SK-N-MC (cell line): ENCODE data around the gene ZSCAN18.

Source experiments
- DNase-seq: peaks from one replicate; pipeline ENCODE4 v3.0.0-alpha.2; 2011; ENCODE audit warnings: low read depth, low spot score
- H3K27ac ChIP-seq: fragments of 200-600 bp; sonication (generic); 2 replicates; pipeline ENCODE4 v1.5.1; 2016; ENCODE audit warnings: mixed run types
- H3K36me3 ChIP-seq: fragments of 200-600 bp; sonication (generic); 2 replicates; pipeline ENCODE4 v1.6.1; 2017; ENCODE audit warnings: antibody characterized with exemption, low read length, mixed read lengths; ENCODE audit not compliant: insufficient read depth
- H3K4me3 ChIP-seq: fragments of 200-600 bp; sonication (generic); 2 replicates; pipeline ENCODE4 v1.5.1; 2016
- H3K9ac ChIP-seq: fragments of 200-600 bp; sonication (generic); 2 replicates; pipeline ENCODE4 v1.8.0; 2017; ENCODE audit warnings: mixed run types, mixed read lengths; ENCODE audit not compliant: insufficient read length
- H3K9me3 ChIP-seq: fragments of 200-600 bp; sonication (generic); 2 replicates; pipeline ENCODE4 v1.6.1; 2017; ENCODE audit warnings: low read depth, mild to moderate bottlenecking, antibody characterized with exemption, low read length, moderate library complexity, mixed read lengths
- EZH2 ChIP-seq: fragments of 200-600 bp; sonication (generic); IDR thresholded peaks from one replicate; pipeline ENCODE4 v1.6.1; 2017; ENCODE audit warnings: antibody characterized with exemption
- FOXP2 ChIP-seq: optimal IDR thresholded peaks from 2 replicates; pipeline ENCODE3; 2011; ENCODE audit warnings: mild to moderate bottlenecking, moderate library complexity; ENCODE audit not compliant: insufficient read depth; ENCODE audit errors: extremely low read length, control extremely low read depth
- POLR2AphosphoS5 ChIP-seq: IDR thresholded peaks from 2 replicates; pipeline ENCODE4 v1.6.1; 2012; ENCODE audit warnings: mild to moderate bottlenecking, low read depth, low read length, borderline replicate concordance

Gene ZSCAN18

DNA sequence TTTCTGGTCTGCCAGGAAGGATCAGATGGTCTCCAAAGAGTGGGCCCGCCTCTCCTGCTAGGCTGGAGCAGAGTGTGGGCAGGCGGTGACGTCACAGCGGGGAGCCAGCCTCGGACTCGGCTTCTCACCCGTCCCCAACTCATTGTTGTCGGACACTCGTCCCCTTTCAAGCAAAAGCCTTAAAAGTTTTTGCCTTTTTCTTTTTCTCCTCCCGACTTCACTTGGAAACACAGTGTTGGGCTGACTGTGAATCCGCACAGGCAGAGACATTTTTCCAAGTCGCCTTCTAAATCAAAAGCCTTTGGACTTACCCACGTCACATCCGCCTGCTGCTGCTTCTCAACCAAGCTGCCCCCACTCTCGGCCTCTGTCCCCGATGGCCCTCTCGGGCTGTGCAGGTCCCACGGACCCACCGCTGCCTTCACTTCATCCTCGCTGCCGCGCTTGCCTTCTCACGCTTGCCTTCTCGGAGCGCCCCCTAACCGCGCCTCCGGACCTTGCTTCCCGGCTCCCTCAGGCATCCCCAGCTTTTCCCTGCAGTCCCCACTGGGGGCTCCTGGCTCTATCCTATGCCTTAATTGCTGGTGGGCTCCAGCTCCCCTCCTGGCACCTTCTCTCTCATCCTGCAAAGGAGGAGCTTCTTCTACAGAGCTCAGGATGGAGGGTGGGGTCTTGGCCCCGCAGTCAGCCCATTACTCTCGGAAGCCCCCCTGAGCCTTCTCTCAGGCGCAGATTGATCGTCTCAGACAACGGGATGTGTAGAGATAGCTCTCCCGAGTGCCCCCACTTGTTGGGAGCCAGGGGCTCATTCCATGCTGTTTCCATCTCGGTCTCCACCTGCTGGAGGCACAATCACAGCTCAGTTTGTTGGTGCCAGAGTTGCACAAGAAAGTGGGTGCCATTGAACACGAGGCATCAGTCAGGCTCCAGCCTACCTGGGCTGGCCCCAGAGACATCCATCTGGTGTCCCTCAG, 42.8 kb downstream of the ZSCAN18 start:
- TF ChIP-seq EZH2 (no peak), FOXP2 (no peak), POLR2AphosphoS5 (no peak)
- H3K4me3 ChIP-seq: no peak overlapping the region
- H3K9me3 ChIP-seq: no peaks in the 10 kb centered on the region
- H3K27ac ChIP-seq: no peak overlapping the region
- H3K9ac ChIP-seq: no peak overlapping the region
- H3K36me3 ChIP-seq: no peaks in the 10 kb centered on the region
- no peak for DNase-seq

- no peak for TF ChIP-seq EZH2
- TF ChIP-seq FOXP2: no peak
- TF ChIP-seq POLR2AphosphoS5: no peak
- no peak overlapping the region for H3K27ac ChIP-seq
- H3K9ac ChIP-seq: no peak overlapping the region
- H3K9me3 ChIP-seq: no peaks in the 10 kb centered on the region
- DNase-seq: no peak
- H3K36me3 ChIP-seq: no peaks in the 10 kb centered on the region
- no peak overlapping the region for H3K4me3 ChIP-seq
Observed at GRCh38 chr19:58053480-58054156, 44.4 kb downstream of the ZSCAN18 start.

DNA sequence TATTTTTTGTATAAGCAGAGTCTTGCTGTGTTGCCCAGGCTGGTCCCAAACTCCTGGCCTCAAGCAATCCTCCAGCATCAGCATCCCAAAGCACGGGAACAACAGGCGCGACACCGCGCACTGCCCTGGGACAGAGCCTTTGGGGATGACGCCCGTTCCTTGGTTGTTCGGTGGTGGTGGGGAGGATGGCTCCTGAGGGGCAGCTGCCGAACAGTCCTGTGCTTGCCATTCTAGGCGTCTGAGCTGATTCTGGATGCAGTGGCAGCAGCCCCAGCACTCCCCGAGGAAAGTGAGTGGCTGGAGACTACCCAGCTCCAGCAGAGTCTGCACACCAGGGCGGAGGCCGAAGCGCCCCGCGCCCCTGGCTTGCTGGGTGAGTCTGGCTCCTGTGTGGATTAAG, 45.8 kb downstream of the ZSCAN18 start:
- no peak for DNase-seq
- Histone ChIP-seq H3K9me3 (no peaks in the 10 kb centered on the region), H3K9ac (no peak overlapping the region), H3K27ac (no peak overlapping the region), H3K36me3 (no peaks in the 10 kb centered on the region), H3K4me3 (no peak overlapping the region)
- TF ChIP-seq POLR2AphosphoS5 (no peak), FOXP2 (no peak)

- Histone ChIP-seq H3K27ac (no peak overlapping the region), H3K9ac (no peak overlapping the region), H3K9me3 (no peaks in the 10 kb centered on the region), H3K36me3 (no peaks in the 10 kb centered on the region), H3K4me3 (no peak overlapping the region)
- TF ChIP-seq EZH2 (no peak), POLR2AphosphoS5 (no peak), FOXP2 (no peak)
- DNase-seq: no peak
Observed at GRCh38 chr19:58047672-58048071, 50.4 kb downstream of the ZSCAN18 start.

GRCh38 chr19:58046856-58047255, 51.2 kb downstream of the ZSCAN18 start:
- H3K9me3 ChIP-seq: no peaks in the 10 kb centered on the region

DNA sequence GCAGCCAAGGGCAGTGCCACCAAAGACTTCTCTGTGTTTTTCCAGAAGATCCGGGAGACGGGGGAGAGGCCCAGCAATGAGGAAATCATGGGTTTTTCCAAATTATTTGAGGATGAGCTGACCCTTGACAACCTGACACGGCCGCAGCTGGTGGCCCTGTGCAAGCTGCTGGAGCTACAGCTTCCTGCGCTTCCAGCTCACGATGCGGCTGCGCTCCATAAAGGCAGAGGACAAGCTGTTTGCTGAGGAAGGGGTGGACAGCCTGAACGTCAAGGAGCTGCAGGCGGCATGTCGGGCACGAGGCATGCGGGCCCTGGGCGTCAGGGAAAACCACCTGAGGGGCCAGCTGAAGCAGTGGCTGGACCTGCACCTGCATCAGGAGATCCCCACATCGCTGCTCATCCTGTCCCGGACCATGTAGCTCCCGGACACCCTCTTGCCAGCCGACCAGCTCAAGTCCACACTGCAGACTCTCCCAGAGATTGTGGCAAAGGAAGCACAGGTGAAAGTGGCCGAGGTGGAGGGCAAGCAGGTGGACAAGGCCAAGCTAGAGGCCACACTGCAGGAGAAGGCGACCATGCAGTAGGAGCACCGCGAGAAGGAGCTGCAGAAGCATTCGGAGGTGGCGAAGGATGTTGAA, 52.5 kb downstream of the ZSCAN18 start:
- H3K4me3 ChIP-seq: no peak overlapping the region
- TF ChIP-seq POLR2AphosphoS5 (no peak), EZH2 (no peak), FOXP2 (no peak)
- no peak overlapping the region for H3K27ac ChIP-seq
- no peaks in the 10 kb centered on the region for H3K9me3 ChIP-seq
- H3K36me3 ChIP-seq: no peaks in the 10 kb centered on the region
- no peak overlapping the region for H3K9ac ChIP-seq
- no peak for DNase-seq

More at GRCh38 chr19:58046856-58047255, 51.2 kb downstream of the ZSCAN18 start:
- no peak overlapping the region for H3K9ac ChIP-seq
- H3K36me3 ChIP-seq: no peaks in the 10 kb centered on the region
- DNase-seq: no peak
- no peak overlapping the region for H3K4me3 ChIP-seq
- H3K27ac ChIP-seq: no peak overlapping the region
- TF ChIP-seq POLR2AphosphoS5 (no peak), FOXP2 (no peak), EZH2 (no peak)

DNA sequence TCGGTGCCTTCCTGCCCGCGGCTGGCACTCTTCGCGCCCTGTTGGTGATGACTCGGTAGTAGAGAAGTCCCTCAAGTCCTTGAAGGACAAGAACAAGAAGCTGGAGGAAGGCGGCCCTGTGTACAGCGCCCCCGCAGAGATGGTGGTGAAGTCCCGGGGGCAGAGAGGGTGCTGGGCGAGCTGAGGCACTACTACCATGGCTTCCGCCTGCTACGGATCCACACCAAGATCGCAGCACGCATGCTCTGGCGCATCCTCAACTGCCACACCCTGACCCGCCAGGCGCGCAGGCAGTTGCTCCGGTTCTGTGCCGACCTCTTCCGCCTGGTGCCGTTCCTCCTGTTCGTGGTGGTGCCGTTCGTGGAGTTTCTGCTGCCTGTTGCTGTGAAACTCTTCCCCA, 53.1 kb downstream of the ZSCAN18 start:
- Histone ChIP-seq H3K4me3 (no peak overlapping the region), H3K9me3 (no peaks in the 10 kb centered on the region), H3K27ac (no peak overlapping the region), H3K36me3 (no peaks in the 10 kb centered on the region), H3K9ac (no peak overlapping the region)
- no peak for DNase-seq
- TF ChIP-seq POLR2AphosphoS5: no peak
- TF ChIP-seq EZH2: no peak
- TF ChIP-seq FOXP2: no peak

DNA sequence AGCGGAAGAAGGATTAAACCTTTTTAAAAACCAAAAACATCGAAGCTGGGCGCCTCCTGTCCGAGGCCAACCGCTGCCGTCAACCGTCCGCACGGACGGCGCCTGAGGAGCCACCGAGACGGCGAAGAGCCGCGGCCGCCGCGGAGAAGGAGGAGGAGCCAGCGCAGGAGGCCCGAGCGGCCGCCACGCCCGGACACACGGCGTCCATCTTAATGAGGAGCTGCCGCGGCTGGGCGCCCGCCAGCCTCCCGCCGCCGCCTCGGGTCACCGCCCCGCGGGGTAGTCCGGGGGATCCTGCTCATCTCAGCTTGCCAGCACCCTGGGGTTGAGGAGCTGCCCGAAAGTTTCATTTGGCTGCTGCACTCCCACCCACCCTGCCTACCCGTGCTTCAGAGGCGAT, 53.6 kb downstream of the ZSCAN18 start:
- Histone ChIP-seq H3K9ac (no peak overlapping the region), H3K9me3 (no peaks in the 10 kb centered on the region), H3K27ac (no peak overlapping the region), H3K36me3 (no peaks in the 10 kb centered on the region), H3K4me3 (no peak overlapping the region)
- no peak for TF ChIP-seq FOXP2
- no peak for DNase-seq
